Activated T-helper 1 cell treated with anti-CD3 and anti-CD28 coated beads, Interleukin-12 subunit alpha, Interleukin-12 subunit beta, Interleukin-2, Interleukin-4 antibody, amounts not matched to agents 30 ng/mL and 10 ng/mL and 1 ng/mL, durations not matched to agents 14 hours and 24 hours and 36 hours (primary cell): ENCODE measurements around the gene RPL37A. TPM values are rescaled to one million over a fixed set of nuclear protein-coding genes. Genes with fewer than 3 reads are reported as not detected.

Source experiments
- DNase-seq: peaks from one replicate; pipeline ENCODE4 v3.0.0; 2021; ENCODE audit warnings: low spot score
- H3K27ac Mint-ChIP-seq: one replicate; pipeline ENCODE4 v1.8.0; 2021; ENCODE audit warnings: mild to moderate bottlenecking, mixed read lengths
- H3K27me3 Mint-ChIP-seq: one replicate; pipeline ENCODE4 v1.8.0; 2022; ENCODE audit warnings: mild to moderate bottlenecking, moderate library complexity, mixed read lengths; ENCODE audit not compliant: insufficient read depth
- H3K36me3 Mint-ChIP-seq: one replicate; pipeline ENCODE4 v1.8.0; 2021; ENCODE audit warnings: low read depth, mixed read lengths
- H3K4me1 Mint-ChIP-seq: one replicate; pipeline ENCODE4 v1.8.0; 2021; ENCODE audit warnings: low read depth, mixed read lengths
- H3K4me3 Mint-ChIP-seq: one replicate; pipeline ENCODE4 v1.8.0; 2021; ENCODE audit warnings: mild to moderate bottlenecking, moderate library complexity, mixed read lengths
- H3K9me3 Mint-ChIP-seq: one replicate; pipeline ENCODE4 v1.8.0; 2021; ENCODE audit warnings: mixed read lengths
- intact Hi-C: fragments of 100-400 bp; cut with micrococcal nuclease; formaldehyde crosslinking; loops from one replicate; pipeline ENCODE4 v1.15.1; 2024
- total RNA-seq: library from RNA; stranded (reverse); gene quantifications from 2 replicates; pipeline ENCODE4 v1.2.3, GENCODE V29; 2022

The RPL37A gene
- total RNA-seq, 1 donor from 2014 or later, result 2,922 TPM

DNA sequence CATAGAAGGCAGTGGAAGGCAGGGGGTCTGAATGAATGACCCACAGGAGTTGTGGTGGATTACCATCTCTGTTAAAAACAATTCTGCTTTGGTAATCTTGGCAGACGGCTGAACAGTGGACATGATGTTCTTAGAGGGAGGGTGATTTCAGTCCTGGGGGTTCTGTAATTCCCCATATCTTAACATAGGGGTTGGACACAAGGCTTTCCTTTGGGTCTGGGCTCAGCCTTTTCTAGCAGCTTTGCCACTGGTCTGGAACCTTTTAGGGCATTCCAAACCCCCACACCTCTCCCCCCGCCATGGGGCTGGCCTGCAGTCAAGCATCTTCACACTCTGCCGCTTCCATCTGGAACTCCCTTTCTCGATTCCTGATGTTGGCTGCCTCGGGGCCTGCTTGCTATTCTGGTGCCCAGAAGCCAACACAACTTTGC is 50.3 kb downstream of the RPL37A start:
- H3K4me3 Mint-ChIP-seq, result no peak overlapping the region
- H3K36me3 Mint-ChIP-seq, result no peaks in the 10 kb centered on the region
- no peaks in the 10 kb centered on the region for H3K4me1 Mint-ChIP-seq
- H3K9me3 Mint-ChIP-seq, result no peaks in the 10 kb centered on the region
- intact Hi-C loops, result no loop called here
- H3K27me3 Mint-ChIP-seq, result peaks cover 16% of the 10 kb centered on the region
- DNase-seq, result no peak
- no peak overlapping the region for H3K27ac Mint-ChIP-seq

- DNase-seq, result no peak
- Mint-ChIP-seq H3K27ac (no peak overlapping the region), H3K4me1 (no peaks in the 10 kb centered on the region), H3K4me3 (no peak overlapping the region), H3K9me3 (no peaks in the 10 kb centered on the region), H3K27me3 (peaks cover 13% of the 10 kb centered on the region), H3K36me3 (no peaks in the 10 kb centered on the region)
- intact Hi-C loops, result no loop called here
Observed at GRCh38 chr2:216549926-216550690, 51.5 kb downstream of the RPL37A start.

DNA sequence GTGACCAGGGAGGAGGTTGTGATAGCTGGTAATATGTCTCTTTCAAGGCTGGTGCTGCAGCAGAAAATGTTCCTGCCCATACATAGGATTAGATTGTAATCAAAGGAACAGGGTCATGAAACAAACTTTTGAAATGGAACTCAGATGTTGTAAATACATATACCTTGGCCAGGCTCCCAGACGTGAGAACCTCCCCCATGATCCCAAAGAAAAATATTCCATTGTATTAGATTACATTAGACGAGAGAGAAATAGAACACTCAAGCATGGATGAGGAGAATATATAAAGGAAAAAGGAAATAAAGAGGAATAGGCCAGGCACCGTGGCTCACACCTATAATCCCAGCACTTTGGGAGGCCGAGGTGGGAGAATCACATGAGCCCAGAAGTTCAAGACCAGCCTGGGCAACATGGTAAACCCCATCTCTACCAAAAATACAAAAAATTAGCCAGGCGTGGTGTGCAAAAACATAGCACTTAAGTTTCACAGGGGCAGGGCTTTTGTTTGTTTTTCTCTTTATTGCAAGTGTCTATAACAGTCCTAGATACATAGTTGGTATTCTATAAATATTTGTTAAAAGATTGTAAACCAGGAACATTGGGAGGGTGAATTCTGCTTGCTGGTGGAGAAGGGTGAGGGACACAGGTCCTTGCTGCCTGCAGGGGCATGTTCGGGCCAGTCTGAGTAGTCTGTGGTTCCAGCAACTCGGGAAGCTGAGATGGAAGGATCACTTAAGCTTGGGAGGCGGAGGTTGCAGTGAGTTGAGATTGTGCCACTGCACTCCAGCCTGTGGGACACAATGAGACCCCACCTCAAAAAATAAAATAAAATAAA is 52.8 kb downstream of the RPL37A start:
- Mint-ChIP-seq H3K4me3 (no peak overlapping the region), H3K27ac (no peak overlapping the region), H3K36me3 (no peaks in the 10 kb centered on the region), H3K27me3 (peaks cover 13% of the 10 kb centered on the region), H3K4me1 (no peaks in the 10 kb centered on the region), H3K9me3 (no peaks in the 10 kb centered on the region)
- no peak for DNase-seq
- intact Hi-C loops, result no loop called here

- no peak overlapping the region for H3K4me3 Mint-ChIP-seq
- no peaks in the 10 kb centered on the region for H3K4me1 Mint-ChIP-seq
- intact Hi-C loops, result no loop called here
- no peak for DNase-seq
- H3K27me3 Mint-ChIP-seq, result peaks cover 7% of the 10 kb centered on the region
- no peaks in the 10 kb centered on the region for H3K36me3 Mint-ChIP-seq
- H3K27ac Mint-ChIP-seq, result no peak overlapping the region
- no peaks in the 10 kb centered on the region for H3K9me3 Mint-ChIP-seq
Observed at GRCh38 chr2:216553093-216553478, 54.4 kb downstream of the RPL37A start.

Other genes with a start within 250 kb of the RPL37A start
- not detected in 2 replicates for gene MARCHF4, start 126.4 kb upstream of the RPL37A start, total RNA-seq
- 28.0 and 29.1 TPM in 2 replicates for gene SMARCAL1, start 86.4 kb upstream of the RPL37A start, total RNA-seq
- 11.1 and 12.3 TPM in 2 replicates for gene IGFBP2, start 134.6 kb downstream of the RPL37A start, total RNA-seq
- not detected in 2 replicates for gene IGFBP5, start 196.7 kb downstream of the RPL37A start, total RNA-seq